Erythroblast (primary cell): ENCODE data around the gene ATG2B.

Source experiments
- GATA1 ChIP-seq: IDR thresholded peaks from 2 replicates; pipeline ENCODE4 v1.6.1; 2011; ENCODE audit warnings: low read depth, mild to moderate bottlenecking, control low read depth, low read length, moderate library complexity
- POLR2A ChIP-seq: IDR thresholded peaks from 2 replicates; pipeline ENCODE4 v1.6.1; 2011; ENCODE audit warnings: mild to moderate bottlenecking, low read length

DNA sequence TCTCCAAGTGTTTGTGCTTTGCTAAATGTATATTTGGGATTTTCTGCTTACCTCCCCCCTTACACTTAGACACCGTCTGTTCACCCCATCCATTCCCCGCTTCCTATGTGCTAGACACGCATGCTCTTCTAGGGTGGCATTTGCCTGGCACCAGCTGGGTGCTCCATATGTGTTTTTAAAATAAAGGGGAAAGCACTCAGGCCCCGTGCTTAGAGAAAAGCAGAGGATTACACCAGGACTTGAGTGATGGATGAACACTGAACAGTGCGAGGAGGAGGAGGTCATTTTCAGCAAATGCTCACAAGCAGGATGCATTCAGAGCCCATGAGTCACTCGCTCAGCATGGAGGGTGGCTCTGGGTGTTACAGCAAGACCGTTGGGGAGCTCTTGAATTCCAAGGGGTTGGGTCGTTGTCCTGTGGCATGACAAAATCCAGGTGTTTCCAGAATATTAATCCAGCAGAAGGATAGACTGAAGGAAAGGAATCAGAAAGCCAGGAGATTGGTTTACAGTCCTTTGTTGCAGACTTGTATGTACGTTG is 110.1 kb downstream of the ATG2B start:
- TF ChIP-seq POLR2A (no peak), GATA1 (no peak)
